SK-N-SH treated with all-trans-retinoic acid at 6 μM for 48 hours (cell line): ENCODE measurements around the gene ATF6B.

ENCODE experiments used
- ARNTL ChIP-seq: fragments of 450-650 bp; formaldehyde crosslinking; IDR thresholded peaks from 2 replicates; pipeline ENCODE4 v1.5.0; 2020; ENCODE audit warnings: low read depth, mild to moderate bottlenecking, moderate library complexity, borderline replicate concordance
- ESRRG ChIP-seq: fragments of 250-450 bp; sonication (Bioruptor Pico); IDR thresholded peaks from 2 replicates; pipeline ENCODE4 v1.6.1; 2021; ENCODE audit warnings: mild to moderate bottlenecking
- ISL1 ChIP-seq: fragments of 250-450 bp; sonication (Bioruptor Pico); IDR thresholded peaks from 2 replicates; pipeline ENCODE4 v2.1.2; 2022; ENCODE audit warnings: mild to moderate bottlenecking, moderate library complexity
- OSR1 ChIP-seq: fragments of 250-450 bp; sonication (Bioruptor Pico); IDR thresholded peaks from 2 replicates; pipeline ENCODE4 v1.8.0; 2022; ENCODE audit warnings: moderate library complexity, mild to moderate bottlenecking, inconsistent platforms
- PPARA ChIP-seq: fragments of 250-450 bp; sonication (Bioruptor Pico); IDR thresholded peaks from 2 replicates; pipeline ENCODE4 v1.5.0; 2020; ENCODE audit warnings: mild to moderate bottlenecking, borderline replicate concordance
- RARB ChIP-seq: fragments of 250-450 bp; sonication (Bioruptor Pico); IDR thresholded peaks from 2 replicates; pipeline ENCODE4 v1.8.0; 2021; ENCODE audit warnings: mild to moderate bottlenecking, moderate library complexity
- TOX ChIP-seq: fragments of 250-450 bp; sonication (Bioruptor Pico); IDR thresholded peaks from 2 replicates; pipeline ENCODE4 v1.8.0; 2021; ENCODE audit warnings: mild to moderate bottlenecking, moderate library complexity, borderline replicate concordance
- ZC3H10 ChIP-seq: fragments of 250-450 bp; sonication (Bioruptor Pico); IDR thresholded peaks from 2 replicates; pipeline ENCODE4 v1.5.1; 2021; ENCODE audit warnings: mild to moderate bottlenecking, moderate library complexity
- ZFP30 ChIP-seq: fragments of 450-650 bp; formaldehyde crosslinking; IDR thresholded peaks from 2 replicates; pipeline ENCODE4 v1.5.0; 2022; ENCODE audit warnings: mild to moderate bottlenecking, moderate library complexity
- TF ChIP-seq, protein P1 (sequence below): fragments of 250-450 bp; sonication (Bioruptor Pico); IDR thresholded peaks from 2 replicates; pipeline ENCODE4 v1.8.0; 2021; ENCODE audit warnings: low read depth, mild to moderate bottlenecking, moderate library complexity, borderline replicate concordance
- TF ChIP-seq, protein P2 (sequence below): fragments of 250-450 bp; sonication (Bioruptor Pico); IDR thresholded peaks from 2 replicates; pipeline ENCODE4 v1.8.0; 2020; ENCODE audit warnings: mild to moderate bottlenecking, moderate library complexity, borderline replicate concordance
- TF ChIP-seq, protein P3 (sequence below): fragments of 250-450 bp; sonication (Bioruptor Pico); IDR thresholded peaks from 2 replicates; pipeline ENCODE4 v1.5.1; 2021; ENCODE audit warnings: mild to moderate bottlenecking, moderate library complexity

GRCh38 chr6:32127717-32128592 lies at the start of gene ATF6B:
- no peak for TF ChIP-seq ESRRG (CRISPR knock-in tag)
- no peak for TF ChIP-seq ARNTL (CRISPR knock-in tag)
- no peak for TF ChIP-seq ZC3H10
- no peak for TF ChIP-seq RARB (CRISPR knock-in tag)
- TF ChIP-seq OSR1 (CRISPR knock-in tag): no peak
- TF ChIP-seq, protein P1, sequence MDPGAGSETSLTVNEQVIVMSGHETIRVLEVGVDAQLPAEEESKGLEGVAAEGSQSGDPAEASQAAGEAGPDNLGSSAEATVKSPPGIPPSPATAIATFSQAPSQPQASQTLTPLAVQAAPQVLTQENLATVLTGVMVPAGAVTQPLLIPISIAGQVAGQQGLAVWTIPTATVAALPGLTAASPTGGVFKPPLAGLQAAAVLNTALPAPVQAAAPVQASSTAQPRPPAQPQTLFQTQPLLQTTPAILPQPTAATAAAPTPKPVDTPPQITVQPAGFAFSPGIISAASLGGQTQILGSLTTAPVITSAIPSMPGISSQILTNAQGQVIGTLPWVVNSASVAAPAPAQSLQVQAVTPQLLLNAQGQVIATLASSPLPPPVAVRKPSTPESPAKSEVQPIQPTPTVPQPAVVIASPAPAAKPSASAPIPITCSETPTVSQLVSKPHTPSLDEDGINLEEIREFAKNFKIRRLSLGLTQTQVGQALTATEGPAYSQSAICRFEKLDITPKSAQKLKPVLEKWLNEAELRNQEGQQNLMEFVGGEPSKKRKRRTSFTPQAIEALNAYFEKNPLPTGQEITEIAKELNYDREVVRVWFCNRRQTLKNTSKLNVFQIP (CRISPR knock-in tag): no peak
- no peak for TF ChIP-seq PPARA (CRISPR knock-in tag)
- no peak for TF ChIP-seq ZFP30 (CRISPR knock-in tag)
- no peak for TF ChIP-seq TOX
- TF ChIP-seq, protein P2, sequence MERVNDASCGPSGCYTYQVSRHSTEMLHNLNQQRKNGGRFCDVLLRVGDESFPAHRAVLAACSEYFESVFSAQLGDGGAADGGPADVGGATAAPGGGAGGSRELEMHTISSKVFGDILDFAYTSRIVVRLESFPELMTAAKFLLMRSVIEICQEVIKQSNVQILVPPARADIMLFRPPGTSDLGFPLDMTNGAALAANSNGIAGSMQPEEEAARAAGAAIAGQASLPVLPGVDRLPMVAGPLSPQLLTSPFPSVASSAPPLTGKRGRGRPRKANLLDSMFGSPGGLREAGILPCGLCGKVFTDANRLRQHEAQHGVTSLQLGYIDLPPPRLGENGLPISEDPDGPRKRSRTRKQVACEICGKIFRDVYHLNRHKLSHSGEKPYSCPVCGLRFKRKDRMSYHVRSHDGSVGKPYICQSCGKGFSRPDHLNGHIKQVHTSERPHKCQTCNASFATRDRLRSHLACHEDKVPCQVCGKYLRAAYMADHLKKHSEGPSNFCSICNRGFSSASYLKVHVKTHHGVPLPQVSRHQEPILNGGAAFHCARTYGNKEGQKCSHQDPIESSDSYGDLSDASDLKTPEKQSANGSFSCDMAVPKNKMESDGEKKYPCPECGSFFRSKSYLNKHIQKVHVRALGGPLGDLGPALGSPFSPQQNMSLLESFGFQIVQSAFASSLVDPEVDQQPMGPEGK: no peak
- TF ChIP-seq, protein P3, sequence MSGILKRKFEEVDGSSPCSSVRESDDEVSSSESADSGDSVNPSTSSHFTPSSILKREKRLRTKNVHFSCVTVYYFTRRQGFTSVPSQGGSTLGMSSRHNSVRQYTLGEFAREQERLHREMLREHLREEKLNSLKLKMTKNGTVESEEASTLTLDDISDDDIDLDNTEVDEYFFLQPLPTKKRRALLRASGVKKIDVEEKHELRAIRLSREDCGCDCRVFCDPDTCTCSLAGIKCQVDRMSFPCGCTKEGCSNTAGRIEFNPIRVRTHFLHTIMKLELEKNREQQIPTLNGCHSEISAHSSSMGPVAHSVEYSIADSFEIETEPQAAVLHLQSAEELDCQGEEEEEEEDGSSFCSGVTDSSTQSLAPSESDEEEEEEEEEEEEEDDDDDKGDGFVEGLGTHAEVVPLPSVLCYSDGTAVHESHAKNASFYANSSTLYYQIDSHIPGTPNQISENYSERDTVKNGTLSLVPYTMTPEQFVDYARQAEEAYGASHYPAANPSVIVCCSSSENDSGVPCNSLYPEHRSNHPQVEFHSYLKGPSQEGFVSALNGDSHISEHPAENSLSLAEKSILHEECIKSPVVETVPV: no peak
- TF ChIP-seq ISL1 (CRISPR knock-in tag): no peak
